Natural killer cell (primary cell): Measurements from ENCODE around the gene HHAT. TPM values are rescaled to one million over a fixed set of nuclear protein-coding genes. Genes with fewer than 3 reads are reported as not detected.

Experiments used
- ATAC-seq, 3 donors: fragments of 150-1000 bp in 2 of 3; fragments of 200-7000 bp in 1 of 3; cut with Tn5 transposase; 1 replicate in 1 of 3; 2 replicates in 2 of 3; pipeline ENCODE4 v1.10.0; 2021; ENCODE audit warnings: mild to moderate bottlenecking in 2 of 3, moderate library complexity in 2 of 3
- DNase-seq, 2 donors: peaks; one replicate each; pipeline versions ENCODE4 v3.0.0 to v3.0.0-alpha.2; 2013 to 2021; ENCODE audit warnings: mixed read lengths in 1 of 2
- H3K27ac ChIP-seq: one replicate; pipeline ENCODE4 v1.5.1; 2013; ENCODE audit warnings: mild to moderate bottlenecking, low read length
- H3K27me3 ChIP-seq: one replicate; pipeline ENCODE4 v1.6.1; 2013; ENCODE audit warnings: low read length; ENCODE audit not compliant: control insufficient read depth, insufficient read depth
- H3K36me3 ChIP-seq: one replicate; pipeline ENCODE4 v1.6.1; 2013; ENCODE audit warnings: low read length; ENCODE audit not compliant: control insufficient read depth, insufficient read depth
- H3K4me1 ChIP-seq: one replicate; pipeline ENCODE4 v1.6.1; 2013; ENCODE audit warnings: low read length; ENCODE audit not compliant: control insufficient read depth, insufficient read depth
- H3K4me3 ChIP-seq: one replicate; pipeline ENCODE4 v1.5.1; 2013; ENCODE audit warnings: low read length
- H3K9me3 ChIP-seq: one replicate; pipeline ENCODE4 v1.6.1; 2013; ENCODE audit warnings: low read length; ENCODE audit not compliant: control insufficient read depth, insufficient read depth
- H3K27ac Mint-ChIP-seq, 2 donors: one replicate each; pipeline ENCODE4 v1.8.0; 2022; ENCODE audit warnings: mild to moderate bottlenecking in 2 of 2, mixed read lengths in 2 of 2, moderate library complexity in 1 of 2
- H3K27me3 Mint-ChIP-seq, 2 donors: one replicate each; pipeline ENCODE4 v1.8.0; 2022; ENCODE audit warnings: low read depth in 2 of 2, mixed read lengths in 2 of 2
- H3K36me3 Mint-ChIP-seq: one replicate; pipeline ENCODE4 v1.8.0; 2022; ENCODE audit warnings: mixed read lengths
- H3K4me1 Mint-ChIP-seq, 2 donors: one replicate each; pipeline ENCODE4 v1.8.0; 2022; ENCODE audit warnings: mixed read lengths in 2 of 2
- H3K4me3 Mint-ChIP-seq: one replicate; pipeline ENCODE4 v1.8.0; 2022; ENCODE audit warnings: mild to moderate bottlenecking, moderate library complexity, mixed read lengths
- H3K9me3 Mint-ChIP-seq, 2 donors: one replicate each; pipeline ENCODE4 v1.8.0; 2022; ENCODE audit warnings: mixed read lengths in 2 of 2
- WGBS: methylation state at CpG from one replicate; pipeline ENCODE4 v1.1.7; 2013; ENCODE audit warnings: missing lambda C conversion rate; ENCODE audit not compliant: insufficient coverage; 5-methylcytosine and 5-hydroxymethylcytosine counted together
- intact Hi-C: fragments of 100-400 bp; cut with micrococcal nuclease; formaldehyde crosslinking; loops from one replicate; pipeline ENCODE4 v1.14.2; 2022
- total RNA-seq, 4 donors: library from RNA; stranded (reverse); fragments of 120-200 nt in 1 of 4; gene quantifications; one replicate each; pipeline versions ENCODE4 v1.2.3 to v1.2.4, GENCODE V29; 2013 to 2022
- TF ChIP-seq, protein P1 (sequence below): fragments of 200-600 bp; IDR thresholded peaks from one replicate; pipeline ENCODE4 v1.8.0; 2022; ENCODE audit warnings: antibody characterized with exemption

HHAT gene
- total RNA-seq, 3 donors from 2014 or later (not counting 1 experiment from before 2014, with no cell fraction given): 0.79 to 1.1 (median 0.82) TPM

GRCh38 chr1:210340841-210341240 lies 12.1 kb downstream of the HHAT start:
- Histone ChIP-seq H3K4me1 (peaks cover 11% of the 10 kb centered on the region), H3K27me3 (no peaks in the 10 kb centered on the region), H3K4me3 (no peak overlapping the region), H3K27ac (no peak overlapping the region), H3K36me3 (no peaks in the 10 kb centered on the region), H3K9me3 (no peaks in the 10 kb centered on the region)
- Mint-ChIP-seq H3K36me3 (no peaks in the 10 kb centered on the region), H3K4me1 (peaks cover 12 to 16% of the 10 kb centered on the region in 2 donors), H3K27me3 (no peaks in the 10 kb centered on the region), H3K27ac (peak overlapping the region in 1 of 2 donors; percentile 19), H3K9me3 (no peaks in the 10 kb centered on the region), H3K4me3 (no peak overlapping the region)
- DNase-seq (peak in 1 of 2 donors; percentile 33), ATAC-seq (peak in 1 of 3 donors; percentile 41)
- intact Hi-C loops: no loop called here
- TF ChIP-seq, protein P1, sequence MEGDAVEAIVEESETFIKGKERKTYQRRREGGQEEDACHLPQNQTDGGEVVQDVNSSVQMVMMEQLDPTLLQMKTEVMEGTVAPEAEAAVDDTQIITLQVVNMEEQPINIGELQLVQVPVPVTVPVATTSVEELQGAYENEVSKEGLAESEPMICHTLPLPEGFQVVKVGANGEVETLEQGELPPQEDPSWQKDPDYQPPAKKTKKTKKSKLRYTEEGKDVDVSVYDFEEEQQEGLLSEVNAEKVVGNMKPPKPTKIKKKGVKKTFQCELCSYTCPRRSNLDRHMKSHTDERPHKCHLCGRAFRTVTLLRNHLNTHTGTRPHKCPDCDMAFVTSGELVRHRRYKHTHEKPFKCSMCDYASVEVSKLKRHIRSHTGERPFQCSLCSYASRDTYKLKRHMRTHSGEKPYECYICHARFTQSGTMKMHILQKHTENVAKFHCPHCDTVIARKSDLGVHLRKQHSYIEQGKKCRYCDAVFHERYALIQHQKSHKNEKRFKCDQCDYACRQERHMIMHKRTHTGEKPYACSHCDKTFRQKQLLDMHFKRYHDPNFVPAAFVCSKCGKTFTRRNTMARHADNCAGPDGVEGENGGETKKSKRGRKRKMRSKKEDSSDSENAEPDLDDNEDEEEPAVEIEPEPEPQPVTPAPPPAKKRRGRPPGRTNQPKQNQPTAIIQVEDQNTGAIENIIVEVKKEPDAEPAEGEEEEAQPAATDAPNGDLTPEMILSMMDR: no peak
- 41% methylated on average over 2 of the region's 2 CpGs for WGBS

DNA sequence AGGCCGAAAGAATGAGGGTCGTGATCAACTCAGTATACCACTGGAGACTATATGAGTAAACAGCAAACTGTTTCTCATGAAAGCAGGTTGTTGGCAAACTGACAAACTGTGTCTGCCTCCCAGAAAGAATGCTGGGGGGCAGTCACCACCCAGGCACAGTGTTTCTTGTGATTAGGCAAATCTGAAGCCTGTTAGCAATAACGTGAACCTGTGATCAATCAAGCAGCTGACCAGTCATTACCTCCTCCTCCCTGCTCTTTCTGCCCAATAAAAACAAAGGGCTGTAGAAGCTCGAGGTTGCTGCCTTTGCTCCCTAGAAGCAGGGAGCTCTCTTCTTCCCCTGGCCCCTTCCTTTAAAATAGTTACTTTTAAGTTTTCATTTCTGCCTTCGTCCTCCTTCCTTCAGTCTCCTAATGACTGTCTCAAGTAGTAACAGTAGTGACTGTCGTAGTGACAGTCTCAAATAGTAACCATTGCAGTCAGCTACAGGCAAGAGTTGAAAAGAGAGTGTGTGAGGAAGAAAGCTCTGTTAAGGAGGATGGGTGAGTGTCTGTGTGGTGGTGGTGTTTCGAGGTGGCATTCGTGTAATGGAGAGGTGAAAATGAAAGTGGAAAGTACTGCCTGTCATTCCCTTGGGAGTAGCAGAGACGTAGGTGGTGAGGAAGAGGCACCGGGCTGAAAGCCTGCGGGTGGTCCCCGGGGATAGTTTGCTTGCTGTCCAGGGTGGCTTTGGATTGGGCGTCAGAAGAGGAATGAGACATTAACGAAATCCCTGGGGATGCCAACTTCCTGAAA lies 14.5 kb downstream of the HHAT start:
- H3K4me1 Mint-ChIP-seq: peaks cover 12 to 20% of the 10 kb centered on the region in 2 donors
- intact Hi-C loops: no loop called here
- H3K9me3 Mint-ChIP-seq: no peaks in the 10 kb centered on the region
- H3K27me3 Mint-ChIP-seq: no peaks in the 10 kb centered on the region
- no peak overlapping the region for H3K4me3 Mint-ChIP-seq
- Histone ChIP-seq H3K27me3 (no peaks in the 10 kb centered on the region), H3K4me3 (peak overlapping the region; percentile 8), H3K36me3 (no peaks in the 10 kb centered on the region), H3K27ac (peak overlapping the region; percentile 34), H3K9me3 (no peaks in the 10 kb centered on the region), H3K4me1 (peaks cover 11% of the 10 kb centered on the region)
- no peak overlapping the region for H3K27ac Mint-ChIP-seq
- peak in 1 of 2 donors; percentile 14 for DNase-seq
- no peak for ATAC-seq
- TF ChIP-seq, protein P1: no peak
- H3K36me3 Mint-ChIP-seq: no peaks in the 10 kb centered on the region
- 45% methylated on average over 13 of the region's 14 CpGs for WGBS

DNA sequence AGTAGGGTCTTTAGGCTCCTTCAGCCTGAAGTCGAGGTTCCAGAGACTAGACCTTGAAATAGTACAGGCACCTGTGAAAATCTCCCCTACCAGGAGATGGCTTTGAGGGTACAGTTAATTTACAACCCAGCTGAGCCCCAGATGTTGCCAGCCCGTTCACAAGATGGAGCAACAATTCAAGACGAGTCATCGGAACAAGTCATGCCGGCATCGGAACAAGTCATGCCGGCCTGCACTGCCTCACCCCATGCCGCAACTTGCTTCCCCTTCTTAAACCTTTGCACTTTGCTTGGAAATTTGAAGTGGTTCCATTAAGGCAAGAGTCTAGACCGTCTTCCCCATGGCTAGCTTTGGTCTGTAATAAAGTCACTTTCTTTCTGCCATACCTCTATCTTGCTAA lies 16.0 kb downstream of the HHAT start:
- no peaks in the 10 kb centered on the region for H3K36me3 ChIP-seq
- no peak overlapping the region for H3K4me3 ChIP-seq
- ATAC-seq (no peak), DNase-seq (no peak)
- H3K4me3 Mint-ChIP-seq: no peak overlapping the region
- peaks cover 12 to 20% of the 10 kb centered on the region in 2 donors for H3K4me1 Mint-ChIP-seq
- TF ChIP-seq, protein P1: no peak
- 75% methylated on average over 9 of the region's 9 CpGs for WGBS
- no peaks in the 10 kb centered on the region for H3K36me3 Mint-ChIP-seq
- no peaks in the 10 kb centered on the region for H3K27me3 Mint-ChIP-seq
- no peak overlapping the region for H3K27ac Mint-ChIP-seq
- peaks cover 11% of the 10 kb centered on the region for H3K4me1 ChIP-seq
- no peaks in the 10 kb centered on the region for H3K9me3 ChIP-seq
- intact Hi-C loops: no loop called here
- no peaks in the 10 kb centered on the region for H3K27me3 ChIP-seq
- H3K27ac ChIP-seq: no peak overlapping the region
- no peaks in the 10 kb centered on the region for H3K9me3 Mint-ChIP-seq
